GM23248 (cell line): ENCODE results near the gene WBP1.

Experiments
- EZH2 ChIP-seq: fragments of 200-600 bp; sonication (generic); IDR thresholded peaks from 2 replicates; pipeline ENCODE4 v1.6.1; 2018; ENCODE audit warnings: antibody characterized with exemption, mild to moderate bottlenecking; ENCODE audit not compliant: insufficient read depth, poor library complexity, severe bottlenecking
- EZH2phosphoT487 ChIP-seq: fragments of 200-600 bp; sonication (generic); IDR thresholded peaks from 2 replicates; pipeline ENCODE4 v1.6.1; 2018; ENCODE audit warnings: antibody characterized with exemption, moderate library complexity, mild to moderate bottlenecking, low read depth; ENCODE audit not compliant: insufficient read depth

GRCh38 chr2:74414881-74415761, 43.1 kb upstream of the WBP1 start:
- TF ChIP-seq EZH2phosphoT487 (no peak), EZH2 (no peak)
